Esophagus squamous epithelium (tissue), 5 donors: Measurements from ENCODE around the gene PTPN1. TPM values are rescaled to one million over a fixed set of nuclear protein-coding genes. Genes with fewer than 3 reads are reported as not detected.

Experiments used
- DNase-seq: peaks from one replicate; lab custom pipeline; 2025; lab: John Stamatoyannopoulos, UW
- H3K27ac ChIP-seq, 4 donors: fragments of 200-600 bp; sonication (generic); one replicate each; pipeline ENCODE4 v1.5.1; 2016 to 2019; ENCODE audit warnings: mild to moderate bottlenecking in 1 of 4
- H3K27me3 ChIP-seq, 4 donors: fragments of 200-600 bp; sonication (generic); 1 replicate in 3 of 4; 2 replicates in 1 of 4; pipeline versions ENCODE4 v1.5.1 to v1.6.0; 2017 to 2021; ENCODE audit warnings: antibody characterized with exemption in 1 of 4
- H3K36me3 ChIP-seq, 3 donors: fragments of 200-600 bp; sonication (generic); one replicate each; pipeline ENCODE4 v1.5.1; 2016 to 2019
- H3K4me1 ChIP-seq, 3 donors: fragments of 200-600 bp; sonication (generic); one replicate each; pipeline ENCODE4 v1.5.1; 2017 to 2019
- H3K4me3 ChIP-seq, 4 donors: fragments of 200-600 bp; sonication (generic); 1 replicate in 3 of 4; 2 replicates in 1 of 4; pipeline ENCODE4 v1.5.1; 2016 to 2019; ENCODE audit warnings: mild to moderate bottlenecking in 2 of 4, moderate library complexity in 1 of 4
- H3K9me3 ChIP-seq, 3 donors: fragments of 200-600 bp; sonication (generic); one replicate each; pipeline ENCODE4 v1.5.1; 2016 to 2019
- CTCF ChIP-seq, 6 experiments: fragments of 450-650 bp in 4 of 6; fragments of 200-600 bp in 2 of 6; sonication (generic) in 2 of 6; IDR thresholded peaks; one replicate each; pipeline ENCODE4 v1.5.1; 2016 to 2019; ENCODE audit warnings: antibody characterized with exemption in 6 of 6, mild to moderate bottlenecking in 4 of 6, moderate library complexity in 4 of 6
- POLR2A ChIP-seq, 4 donors: fragments of 450-650 bp; IDR thresholded peaks; one replicate each; pipeline ENCODE4 v1.6.1; 2017; ENCODE audit warnings: antibody characterized with exemption in 4 of 4, mild to moderate bottlenecking in 4 of 4, moderate library complexity in 3 of 4
- WGBS, 2 donors: methylation state at CpG; one replicate each; pipeline ENCODE4 v1.1.5; 2018; 5-methylcytosine and 5-hydroxymethylcytosine counted together
- intact Hi-C: fragments of 100-400 bp; cut with DNase I; formaldehyde crosslinking; loops from one replicate; pipeline ENCODE4 v1.15.0; 2022
- total RNA-seq, 4 donors: library from RNA; depleted of rRNA; stranded (reverse); fragments of >200 nt; gene quantifications; one replicate each; pipeline ENCODE4 v1.1.0, GENCODE V29; 2016
- donor health status: DM: yes; HTN: yes; CAD: no.

Gene PTPN1
- total RNA-seq, 4 donors from 2014 or later: 23.6 to 30.6 (median 29.0) TPM

DNA sequence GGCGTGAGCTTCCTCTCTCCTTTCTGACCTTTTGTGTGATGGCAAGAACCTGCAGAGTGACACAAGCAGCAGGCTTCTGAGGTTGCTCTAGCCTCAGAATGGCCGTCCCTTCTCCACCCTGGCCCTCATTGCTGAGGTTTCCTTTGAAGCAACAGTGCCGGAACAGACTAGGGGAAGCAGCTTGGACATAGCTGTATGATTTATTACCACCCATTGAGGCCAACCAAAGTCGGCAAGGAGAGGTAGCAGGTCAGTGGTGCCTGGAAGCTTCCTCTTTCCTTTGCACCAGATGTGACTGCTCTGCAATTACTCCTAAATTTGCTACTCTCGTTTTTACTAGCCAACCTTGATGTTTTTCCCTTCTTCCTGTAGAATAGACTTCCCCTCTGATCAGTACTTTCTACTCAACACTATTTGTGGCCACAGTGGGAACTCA is 31.4 kb downstream of the PTPN1 start:
- Histone ChIP-seq H3K27ac (peak overlapping the region in 3 of 4 donors; percentile 27 to 80 (median 42)), H3K36me3 (peaks cover 0 to 13% (median 0%) of the 10 kb centered on the region in 3 donors), H3K27me3 (no peaks in the 10 kb centered on the region), H3K9me3 (no peaks in the 10 kb centered on the region), H3K4me3 (no peak overlapping the region), H3K4me1 (peaks cover 5 to 88% (median 21%) of the 10 kb centered on the region in 3 donors)
- intact Hi-C loops: no loop called here
- no peak for TF ChIP-seq POLR2A (IDR thresholded peaks at IDR 0.05)
- no peak for TF ChIP-seq CTCF (IDR thresholded peaks at IDR 0.05)
- WGBS, 2 donors: 66 to 73% methylated on average over 3 to 5 of the region's 5 CpGs
- no peak for DNase-seq

DNA sequence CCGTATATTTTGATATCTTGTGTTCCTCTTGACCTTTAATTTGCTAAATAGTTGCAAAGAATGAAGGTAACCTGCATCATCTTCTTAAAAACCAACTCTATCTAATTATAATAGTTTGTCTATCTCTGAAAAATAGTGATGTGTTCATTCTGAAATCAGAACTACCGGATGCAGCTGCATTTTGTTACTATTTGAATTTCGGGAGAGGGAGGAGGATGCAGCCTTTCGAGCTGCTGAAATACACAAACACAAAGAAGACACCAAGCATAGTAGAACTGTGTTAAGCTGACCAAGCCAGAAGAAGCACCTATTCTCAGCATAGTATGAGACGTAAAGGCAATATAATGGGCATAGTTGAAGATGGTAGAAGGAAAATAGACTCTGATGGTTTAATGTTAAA is 33.1 kb downstream of the PTPN1 start:
- 69 to 75% methylated on average over 5 of the region's 5 CpGs for WGBS, 2 donors
- H3K9me3 ChIP-seq: no peaks in the 10 kb centered on the region
- peaks cover 0 to 13% (median 0%) of the 10 kb centered on the region in 3 donors for H3K36me3 ChIP-seq
- H3K27ac ChIP-seq: no peak overlapping the region
- no peak overlapping the region for H3K4me3 ChIP-seq
- H3K27me3 ChIP-seq: no peaks in the 10 kb centered on the region
- intact Hi-C loops: no loop called here
- TF ChIP-seq CTCF (IDR thresholded peaks at IDR 0.05): no peak
- no peak for TF ChIP-seq POLR2A (IDR thresholded peaks at IDR 0.05)
- no peak for DNase-seq
- peaks cover 7 to 88% (median 21%) of the 10 kb centered on the region in 3 donors for H3K4me1 ChIP-seq

DNA sequence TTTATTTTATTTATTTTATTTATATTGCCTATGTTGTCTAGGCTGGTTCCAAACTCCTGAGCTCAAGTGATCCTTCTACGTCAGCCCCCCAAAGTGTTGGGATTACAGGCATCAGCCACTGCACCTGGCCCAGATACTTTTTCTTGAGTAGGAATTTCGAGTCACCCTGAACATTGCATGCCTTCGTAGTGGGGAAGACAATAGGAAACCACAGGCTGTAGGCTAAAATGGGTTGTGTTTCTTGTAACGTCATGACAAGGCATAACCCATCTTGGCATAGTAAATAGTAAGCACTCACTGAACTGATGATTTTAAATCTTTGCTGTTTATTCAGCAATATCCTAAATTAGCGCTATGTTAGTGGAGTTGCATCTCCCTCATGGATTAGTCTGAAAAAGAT is 34.9 kb downstream of the PTPN1 start:
- DNase-seq: no peak
- TF ChIP-seq POLR2A (IDR thresholded peaks at IDR 0.05) (no peak), CTCF (IDR thresholded peaks at IDR 0.05) (no peak)
- H3K4me1 ChIP-seq: peaks cover 12 to 84% (median 28%) of the 10 kb centered on the region in 3 donors
- H3K27ac ChIP-seq: no peak overlapping the region
- WGBS, 2 donors: 52 to 74% methylated on average over 5 of the region's 5 CpGs
- H3K36me3 ChIP-seq: peaks cover 0 to 21% (median 0%) of the 10 kb centered on the region in 3 donors
- intact Hi-C loops: no loop called here
- no peak overlapping the region for H3K4me3 ChIP-seq
- H3K9me3 ChIP-seq: no peaks in the 10 kb centered on the region
- H3K27me3 ChIP-seq: no peaks in the 10 kb centered on the region

- H3K4me3 ChIP-seq: peak overlapping the region in 1 of 4 donors; percentile 10
- H3K27me3 ChIP-seq: no peaks in the 10 kb centered on the region
- 50% methylated on average over 5 of the region's 5 CpGs for WGBS, 2 donors
- TF ChIP-seq CTCF (IDR thresholded peaks at IDR 0.05) (no peak), POLR2A (IDR thresholded peaks at IDR 0.05) (no peak)
- H3K9me3 ChIP-seq: no peaks in the 10 kb centered on the region
- H3K36me3 ChIP-seq: peaks cover 0 to 10% (median 0%) of the 10 kb centered on the region in 3 donors
- intact Hi-C loops: no loop called here
- H3K4me1 ChIP-seq: peaks cover 7 to 84% (median 19%) of the 10 kb centered on the region in 3 donors
- no peak for DNase-seq
- H3K27ac ChIP-seq: peak overlapping the region in 2 of 4 donors; percentile 26 to 41
Observed at GRCh38 chr20:50546729-50547314, 36.6 kb downstream of the PTPN1 start.

DNA sequence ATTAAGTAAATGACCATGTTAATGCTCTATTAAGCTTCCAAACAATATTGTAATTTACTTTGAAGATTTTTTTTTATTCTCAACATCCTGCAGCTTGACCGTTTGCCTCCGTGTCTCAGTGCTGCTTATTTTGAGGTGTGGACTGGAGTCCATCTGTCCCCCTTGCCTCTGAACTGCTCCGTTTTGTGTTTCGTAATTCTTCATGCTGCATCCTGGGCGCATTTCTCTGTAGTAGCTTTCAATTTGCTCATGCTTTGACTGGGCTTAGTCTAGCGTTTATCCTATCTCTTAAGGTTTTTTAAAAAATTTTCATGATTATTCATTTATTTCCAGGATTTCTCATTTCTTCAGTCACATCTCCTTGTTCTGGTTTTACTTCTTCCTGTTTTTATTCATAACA is 37.8 kb downstream of the PTPN1 start:
- intact Hi-C loops: no loop called here
- Histone ChIP-seq H3K9me3 (no peaks in the 10 kb centered on the region), H3K27ac (peak overlapping the region in 1 of 4 donors; percentile 17), H3K36me3 (peaks cover 0 to 8% (median 0%) of the 10 kb centered on the region in 3 donors), H3K4me1 (peaks cover 7 to 85% (median 13%) of the 10 kb centered on the region in 3 donors), H3K27me3 (no peaks in the 10 kb centered on the region), H3K4me3 (no peak overlapping the region)
- no peak for TF ChIP-seq CTCF (IDR thresholded peaks at IDR 0.05)
- TF ChIP-seq POLR2A (IDR thresholded peaks at IDR 0.05): no peak
- DNase-seq: no peak
- 69 to 70% methylated on average over 6 of the region's 6 CpGs for WGBS, 2 donors
